COLO668 (cell line): ENCODE data around the gene EN1.

ENCODE experiments used
- DNase-seq: peaks from one replicate; lab custom pipeline; 2025; ENCODE audit not compliant: unreplicated experiment; lab: John Stamatoyannopoulos, UW

Gene EN1

GRCh38 chr2:118822572-118822971, 24.9 kb downstream of the EN1 start:
- no peak for DNase-seq

GRCh38 chr2:118822015-118822414, 25.4 kb downstream of the EN1 start:
- no peak for DNase-seq

GRCh38 chr2:118817469-118817868, 30.0 kb downstream of the EN1 start:
- DNase-seq: no peak

- DNase-seq: no peak
These were observed 30.8 kb downstream of the EN1 start for GRCh38 chr2:118816669-118817068.

- no peak for DNase-seq
These were observed 31.7 kb downstream of the EN1 start for GRCh38 chr2:118815731-118816130.

- no peak for DNase-seq
These were observed 32.1 kb downstream of the EN1 start for GRCh38 chr2:118815314-118815713.

- DNase-seq: no peak
These were observed 33.1 kb downstream of the EN1 start for GRCh38 chr2:118814368-118814767.

GRCh38 chr2:118813601-118814339, 33.7 kb downstream of the EN1 start:
- no peak for DNase-seq

GRCh38 chr2:118813111-118813510, 34.3 kb downstream of the EN1 start:
- DNase-seq: no peak

GRCh38 chr2:118812552-118812951, 34.9 kb downstream of the EN1 start:
- no peak for DNase-seq

GRCh38 chr2:118811514-118812115, 35.8 kb downstream of the EN1 start:
- no peak for DNase-seq

GRCh38 chr2:118810766-118811165, 36.7 kb downstream of the EN1 start:
- DNase-seq: no peak

GRCh38 chr2:118808429-118808809, 39.0 kb downstream of the EN1 start:
- no peak for DNase-seq

GRCh38 chr2:118807668-118808428, 39.6 kb downstream of the EN1 start:
- no peak for DNase-seq

- no peak for DNase-seq
These were observed 40.4 kb downstream of the EN1 start for GRCh38 chr2:118806797-118807667.

GRCh38 chr2:118805064-118805690, 42.3 kb downstream of the EN1 start:
- no peak for DNase-seq

- DNase-seq: no peak
These were observed 44.4 kb downstream of the EN1 start for GRCh38 chr2:118803012-118803411.

GRCh38 chr2:118801151-118801550, 46.3 kb downstream of the EN1 start:
- no peak for DNase-seq

- DNase-seq: no peak
These were observed 46.7 kb downstream of the EN1 start for GRCh38 chr2:118800736-118801135.

GRCh38 chr2:118794546-118794945, 52.9 kb downstream of the EN1 start:
- DNase-seq: no peak
